Activated naive CD8-positive, alpha-beta T cell treated with anti-CD3 and anti-CD28 coated beads, Interleukin-2, amount 50 U/mL, for 16 hours (primary cell): Measurements from ENCODE around the gene TNFRSF18.
A peak's percentile ranks its signal among the peaks of the same experiment; 100 is the strongest.
"Not testable (repeated sequence)": the region's sequence is repeated elsewhere in the genome, so short reads cannot be mapped to it uniquely, and the experiment has no call there.

Source experiments
- DNase-seq: peaks from one replicate; pipeline ENCODE4 v3.0.0-alpha.2; 2020; ENCODE audit warnings: low read depth, low spot score

The TNFRSF18 gene, protein sequence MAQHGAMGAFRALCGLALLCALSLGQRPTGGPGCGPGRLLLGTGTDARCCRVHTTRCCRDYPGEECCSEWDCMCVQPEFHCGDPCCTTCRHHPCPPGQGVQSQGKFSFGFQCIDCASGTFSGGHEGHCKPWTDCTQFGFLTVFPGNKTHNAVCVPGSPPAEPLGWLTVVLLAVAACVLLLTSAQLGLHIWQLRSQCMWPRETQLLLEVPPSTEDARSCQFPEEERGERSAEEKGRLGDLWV

DNA sequence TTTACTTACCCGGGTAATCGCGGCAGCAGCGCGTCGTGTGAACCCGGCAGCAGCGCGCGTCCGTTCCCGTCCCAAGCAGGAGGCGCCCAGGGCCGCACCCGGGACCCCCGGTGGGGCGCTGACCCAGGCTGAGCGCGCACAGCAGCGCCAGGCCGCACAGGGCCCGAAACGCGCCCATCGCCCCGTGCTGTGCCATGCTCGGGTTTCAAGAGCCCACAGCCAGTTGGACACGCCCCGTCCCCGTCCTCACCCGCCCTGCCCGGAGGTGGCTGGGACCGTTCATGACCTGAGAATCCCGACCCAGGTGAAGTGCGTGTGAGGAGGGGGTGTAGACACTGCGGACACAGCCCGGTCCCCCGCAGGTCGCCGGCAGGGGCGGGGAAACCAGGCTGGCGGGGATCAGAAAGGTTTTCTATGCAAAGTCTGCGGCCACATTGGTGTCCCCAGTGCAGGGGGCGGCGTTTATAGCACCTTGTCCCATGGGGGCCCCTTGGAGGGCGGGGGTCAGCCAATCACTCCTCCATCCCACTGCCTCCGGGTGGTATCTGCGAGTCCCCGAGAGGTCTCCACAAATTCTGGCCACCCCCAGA is at the start of gene TNFRSF18:
Gene TNFRSF18 (minus strand): TSS at position 217 of the 590 bp plus-strand sequence. CDS start 21 bp downstream, at position 196.
- DNase-seq, result no peak

DNA sequence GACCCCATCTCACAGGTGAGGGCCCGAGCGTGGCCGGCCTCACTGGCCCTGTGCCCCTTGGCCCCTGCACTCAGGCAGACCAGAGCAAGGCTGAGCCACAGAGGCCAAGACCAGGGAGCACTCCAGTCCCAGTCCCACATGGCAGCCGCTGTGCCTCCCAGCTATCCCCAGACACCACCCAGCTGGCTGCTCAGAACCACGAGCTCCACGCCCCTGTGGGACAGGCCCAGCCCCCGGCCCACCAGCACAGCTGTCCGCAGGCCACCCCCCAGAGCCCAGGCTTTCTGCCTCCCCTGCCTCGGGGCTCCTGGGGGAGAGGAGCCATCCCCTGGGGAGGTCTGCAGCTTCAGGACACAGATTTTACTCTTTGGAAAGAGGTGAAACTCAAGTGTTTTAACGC is 49.2 kb upstream of the TNFRSF18 start:
- no peak for DNase-seq

DNA sequence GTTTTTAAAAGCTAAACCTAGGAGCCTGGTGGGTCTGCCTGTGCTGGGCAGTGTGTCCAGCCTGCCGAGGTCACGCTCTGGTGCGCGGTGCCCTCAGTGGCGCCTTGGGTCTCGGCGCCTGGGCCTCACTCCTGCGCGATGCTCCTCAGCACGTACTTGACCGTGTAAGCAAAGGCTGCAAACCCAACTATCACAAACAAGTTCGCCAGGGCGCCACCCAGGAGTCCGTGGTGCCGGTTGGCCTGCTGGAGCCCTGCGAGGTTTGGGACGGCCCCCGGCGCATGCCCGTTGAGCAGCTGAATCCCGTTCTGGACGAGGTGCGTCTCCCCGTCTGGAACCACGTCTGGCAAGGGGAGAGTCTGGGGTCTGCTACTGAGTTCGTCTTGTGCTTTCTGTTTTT is 48.7 kb upstream of the TNFRSF18 start:
- DNase-seq, result no peak

DNA sequence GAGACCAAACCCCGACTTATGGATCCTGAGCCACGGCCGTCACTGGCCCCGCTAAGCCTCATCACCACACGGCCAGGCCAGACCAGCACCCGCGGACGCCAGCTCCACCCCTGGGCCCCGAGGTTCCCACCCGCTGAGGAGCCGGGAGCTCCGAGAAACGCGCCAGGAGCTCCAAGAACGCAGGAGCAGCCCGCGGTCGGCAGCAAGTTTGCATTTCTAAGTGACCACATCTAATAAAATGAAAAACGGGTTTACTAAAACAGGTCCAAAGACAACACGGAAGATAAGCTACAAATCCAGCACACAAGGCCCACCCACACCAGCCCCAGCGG is 48.2 kb upstream of the TNFRSF18 start:
- DNase-seq, result no peak

DNA sequence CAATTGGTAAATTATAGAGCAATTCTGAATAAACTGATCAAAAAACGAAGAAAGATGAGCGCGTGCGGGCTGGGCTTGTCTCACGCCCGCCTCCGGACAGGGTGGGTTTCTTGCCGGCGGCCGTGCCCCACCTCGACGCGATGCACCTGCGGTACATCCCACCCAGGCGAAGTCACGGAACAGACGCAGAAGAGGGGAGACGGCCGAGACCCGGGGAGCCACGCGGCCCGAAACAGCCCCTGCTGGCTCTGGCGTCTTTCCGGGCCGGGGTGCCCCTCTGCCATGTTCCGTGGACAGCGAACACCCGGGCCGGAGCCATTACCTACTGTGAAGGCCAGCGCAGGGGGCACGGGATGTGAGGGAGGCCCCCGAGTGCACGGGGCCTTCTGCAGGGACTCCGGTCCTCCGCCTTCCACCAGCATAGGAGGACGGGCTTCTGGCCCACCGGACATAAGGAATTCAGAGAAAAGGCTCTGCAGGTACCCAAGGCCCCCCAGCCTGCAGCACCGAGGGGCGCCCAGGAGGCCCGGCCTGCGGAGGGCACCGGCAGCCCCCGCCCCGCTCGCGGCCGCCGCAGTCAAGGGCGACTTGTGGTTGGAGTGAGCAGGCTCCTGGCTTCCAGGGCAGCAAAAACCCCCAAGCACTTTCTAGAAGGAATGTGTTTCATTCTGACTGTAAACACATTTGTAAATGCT is 47.7 kb upstream of the TNFRSF18 start:
- no peak for DNase-seq

DNA sequence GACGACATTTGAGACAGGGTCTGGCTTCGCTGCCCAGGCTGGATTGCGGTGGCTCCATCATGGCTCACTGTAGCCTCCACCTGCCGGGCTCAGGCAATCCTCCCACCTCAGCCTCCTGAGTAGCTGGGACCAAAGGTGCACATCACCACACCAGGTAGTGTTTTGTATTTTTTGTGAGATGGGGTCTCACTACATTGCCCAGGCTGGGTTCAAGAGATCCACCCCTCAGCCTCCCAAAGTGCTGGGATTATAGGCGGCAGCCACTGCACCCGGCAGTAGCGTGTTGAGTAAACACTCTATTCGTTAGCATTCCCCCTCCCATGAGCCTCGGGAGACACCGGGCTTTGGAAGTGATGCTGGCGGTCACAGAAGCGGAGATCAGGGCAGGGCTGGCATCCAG is 46.9 kb upstream of the TNFRSF18 start:
- no peak for DNase-seq

DNA sequence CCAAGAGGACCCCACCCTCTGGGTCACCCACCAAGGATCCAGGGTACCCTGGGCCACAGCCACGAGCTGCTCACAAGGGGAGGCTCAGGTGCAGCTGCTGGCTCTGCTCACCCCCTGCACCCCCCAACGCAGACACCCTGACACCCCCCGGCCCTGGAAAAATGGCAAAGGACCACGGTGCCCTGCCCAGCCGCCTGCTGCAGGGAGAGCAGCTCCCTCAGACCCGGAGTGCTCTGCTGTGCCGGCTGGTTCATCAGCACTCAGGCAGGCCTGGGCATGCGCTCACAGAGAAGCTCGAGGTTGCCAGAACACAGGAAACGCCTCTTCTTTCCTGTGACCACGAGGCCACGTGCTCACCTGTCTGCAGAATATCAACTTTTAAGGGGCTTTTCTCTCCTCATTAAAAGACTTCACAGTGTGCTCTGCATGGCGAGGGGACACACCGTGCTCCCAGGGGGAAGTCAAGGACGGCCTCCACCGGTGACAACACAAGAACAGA is 44.4 kb upstream of the TNFRSF18 start:
- peak; percentile 31 for DNase-seq

DNA sequence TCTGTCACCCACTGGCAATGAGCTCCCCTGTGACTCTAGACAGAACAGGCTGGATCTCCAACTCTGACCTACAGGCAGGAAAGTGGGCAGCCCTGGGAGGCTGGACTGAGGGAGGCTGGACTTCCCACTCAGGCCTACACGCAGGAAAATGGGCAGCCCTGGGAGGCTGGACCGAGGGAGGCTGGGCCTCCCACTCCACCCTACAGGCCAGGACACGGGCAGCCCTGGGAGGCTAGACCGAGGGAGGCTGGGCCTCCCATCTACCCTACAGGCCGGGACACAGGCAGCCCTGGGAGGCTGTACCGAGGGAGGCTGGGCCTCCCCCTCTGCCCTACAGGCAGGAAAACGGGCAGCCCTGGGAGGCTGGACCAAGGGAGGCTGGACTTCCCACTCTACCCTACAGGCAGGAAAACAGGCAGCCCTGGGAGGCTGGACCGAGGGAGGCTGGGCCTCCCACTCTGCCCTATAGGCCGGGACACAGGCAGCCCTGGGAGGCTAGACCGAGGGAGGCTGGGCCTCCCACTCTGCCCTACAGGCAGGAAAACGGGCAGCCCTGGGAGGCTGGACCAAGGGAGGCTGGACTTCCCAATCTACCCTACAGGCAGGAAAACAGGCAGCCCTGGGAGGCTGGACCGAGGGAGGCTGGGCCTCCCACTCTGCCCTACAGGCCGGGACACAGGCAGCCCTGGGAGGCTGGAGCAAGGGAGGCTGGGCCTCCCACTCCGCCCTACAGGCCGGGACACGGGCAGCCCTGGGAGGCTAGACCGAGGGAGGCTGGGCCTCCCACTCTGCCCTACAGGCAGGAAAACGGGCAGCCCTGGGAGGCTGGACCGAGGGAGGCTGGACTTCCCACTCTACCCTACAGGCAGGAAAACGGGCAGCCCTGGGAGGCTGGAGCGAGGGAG is 41.9 kb upstream of the TNFRSF18 start:
- DNase-seq, result not testable (repeated sequence)

DNA sequence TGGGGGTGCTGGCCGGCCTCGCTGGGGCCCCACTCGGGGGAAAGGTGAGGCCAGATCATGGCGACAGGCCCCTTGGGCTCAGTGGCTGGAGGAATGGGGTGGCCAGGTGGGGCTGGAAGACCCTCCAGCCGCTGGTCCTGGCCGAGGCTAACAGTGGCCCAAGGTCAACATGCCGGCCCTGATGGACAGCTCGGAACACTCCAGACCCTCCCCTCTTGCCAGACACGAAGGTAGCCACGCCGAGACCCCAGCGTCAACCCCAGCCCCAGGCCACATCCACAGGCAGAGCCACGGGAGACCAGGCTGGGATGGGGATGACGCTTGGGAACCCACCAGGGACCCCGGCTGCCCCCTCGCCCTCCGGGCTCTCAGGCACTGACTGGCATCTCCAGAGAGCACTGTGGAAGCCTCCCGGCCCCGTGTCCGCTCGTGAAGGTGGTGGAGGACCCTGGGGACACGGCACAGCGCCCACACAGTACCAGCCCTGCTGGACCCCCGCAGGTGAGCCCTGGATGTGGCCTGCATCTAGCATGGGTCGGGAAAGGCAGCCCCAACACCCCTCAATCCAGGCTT is 41.0 kb upstream of the TNFRSF18 start:
- DNase-seq, result no peak

DNA sequence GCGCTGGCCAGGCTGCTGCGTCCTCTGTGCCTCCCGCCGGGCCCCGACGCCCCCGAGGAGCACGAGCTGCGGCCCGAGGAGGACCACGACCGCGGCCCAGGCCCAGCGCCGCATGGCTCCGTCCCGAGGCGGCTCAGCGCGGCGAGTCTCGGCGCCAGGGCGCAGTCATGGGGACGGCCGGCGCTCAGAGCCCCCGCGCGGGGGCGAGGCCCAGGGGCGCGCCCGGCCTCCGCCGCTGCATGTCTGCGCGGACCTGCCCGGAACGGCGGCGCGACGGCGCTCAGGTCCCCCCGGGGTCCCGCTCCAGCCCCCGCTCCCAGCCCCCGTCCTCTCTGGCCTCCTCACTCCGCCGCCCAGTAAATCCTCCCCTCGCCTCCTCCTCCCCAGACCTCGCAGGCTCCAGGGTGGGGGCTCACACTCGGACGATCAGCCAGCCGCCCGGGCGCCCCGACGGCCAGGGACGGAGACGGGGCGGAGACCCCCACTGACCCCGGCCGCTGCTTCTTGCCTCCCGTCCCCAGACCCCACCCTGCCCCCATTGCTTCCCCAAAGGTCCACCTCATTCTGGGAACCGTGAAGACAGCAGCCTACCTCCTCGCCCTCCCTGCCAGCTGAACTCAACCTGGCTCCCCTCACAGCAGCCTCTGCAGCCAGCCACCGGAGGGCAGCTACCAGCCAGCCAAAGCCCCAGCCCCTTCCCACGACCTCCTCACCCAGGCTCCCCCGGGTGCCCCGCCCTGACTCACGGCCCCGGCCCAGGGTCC is 40.4 kb upstream of the TNFRSF18 start, which contains the start of gene C1QTNF12:
Gene C1QTNF12 (minus strand): TSS at position 146 of the 764 bp plus-strand sequence. CDS start 32 bp downstream, at position 114.
- no peak for DNase-seq

DNA sequence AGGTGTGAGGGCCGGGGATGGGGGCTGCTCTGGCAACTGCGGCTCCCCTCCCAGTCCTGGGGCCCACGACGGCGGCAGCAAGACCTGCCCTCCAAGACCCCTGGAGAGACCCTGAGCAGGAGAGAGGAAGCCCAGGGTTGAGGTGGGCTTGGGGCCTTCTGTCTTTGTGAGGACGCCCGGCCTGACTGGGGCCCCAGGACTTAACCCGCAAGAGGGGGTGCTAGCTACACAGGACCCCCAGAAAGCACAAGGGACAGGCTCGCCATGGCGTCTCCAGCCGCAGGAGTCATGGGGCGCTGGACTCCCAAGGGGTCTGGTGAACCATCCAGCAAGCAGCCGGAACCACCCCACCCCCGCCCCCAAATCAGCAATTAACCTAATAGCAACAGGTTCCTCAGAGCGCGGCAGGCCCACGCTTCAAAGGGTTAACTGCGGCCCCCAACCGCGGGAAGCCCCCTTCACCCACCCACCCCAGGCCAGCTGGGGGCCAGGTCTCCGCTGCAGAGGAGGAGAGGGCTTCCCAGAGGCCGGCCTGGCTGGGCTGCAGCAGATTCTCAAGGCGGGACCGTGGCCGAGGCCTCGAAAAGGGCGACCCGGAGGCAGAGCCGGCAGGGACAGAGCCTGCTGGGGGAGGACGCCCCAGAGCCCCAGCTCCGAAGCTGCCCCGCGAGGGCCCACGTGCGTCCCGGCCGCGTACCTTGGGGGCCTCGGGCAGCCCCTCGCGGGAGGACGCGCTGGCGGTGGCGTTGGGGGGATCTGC is 39.6 kb upstream of the TNFRSF18 start:
- no peak for DNase-seq

DNA sequence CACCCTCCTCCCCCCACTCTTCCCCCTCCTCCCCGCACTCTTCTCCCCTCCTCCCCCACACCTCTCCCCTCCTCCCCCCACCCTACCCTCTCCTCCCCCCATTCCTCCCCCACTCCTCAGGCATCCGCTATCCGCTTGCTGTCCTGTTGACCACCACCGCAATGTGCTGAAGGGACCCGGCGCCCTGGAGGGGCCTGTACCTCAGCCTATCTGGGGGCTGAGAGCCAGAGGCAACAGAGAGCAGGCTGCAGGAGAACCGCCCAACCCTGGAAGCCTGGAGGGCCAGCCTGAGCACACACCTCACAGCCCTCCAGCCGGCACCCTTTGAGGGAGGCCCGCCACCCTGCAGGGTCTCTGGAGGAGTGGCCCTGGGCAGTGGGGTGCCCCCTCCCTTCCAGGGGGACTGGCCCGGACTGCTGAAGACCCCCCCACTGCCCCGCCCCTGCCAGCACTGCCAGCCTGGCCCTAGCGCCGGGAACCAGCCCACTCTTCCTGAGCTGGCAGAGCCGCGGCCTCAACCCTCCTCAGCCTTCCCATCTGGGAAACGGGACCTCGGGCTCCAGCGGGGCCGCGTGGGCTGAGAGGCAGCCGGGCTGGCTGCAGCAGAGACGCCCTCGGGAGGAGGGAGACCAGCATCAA is 38.9 kb upstream of the TNFRSF18 start:
- DNase-seq, result no peak

DNA sequence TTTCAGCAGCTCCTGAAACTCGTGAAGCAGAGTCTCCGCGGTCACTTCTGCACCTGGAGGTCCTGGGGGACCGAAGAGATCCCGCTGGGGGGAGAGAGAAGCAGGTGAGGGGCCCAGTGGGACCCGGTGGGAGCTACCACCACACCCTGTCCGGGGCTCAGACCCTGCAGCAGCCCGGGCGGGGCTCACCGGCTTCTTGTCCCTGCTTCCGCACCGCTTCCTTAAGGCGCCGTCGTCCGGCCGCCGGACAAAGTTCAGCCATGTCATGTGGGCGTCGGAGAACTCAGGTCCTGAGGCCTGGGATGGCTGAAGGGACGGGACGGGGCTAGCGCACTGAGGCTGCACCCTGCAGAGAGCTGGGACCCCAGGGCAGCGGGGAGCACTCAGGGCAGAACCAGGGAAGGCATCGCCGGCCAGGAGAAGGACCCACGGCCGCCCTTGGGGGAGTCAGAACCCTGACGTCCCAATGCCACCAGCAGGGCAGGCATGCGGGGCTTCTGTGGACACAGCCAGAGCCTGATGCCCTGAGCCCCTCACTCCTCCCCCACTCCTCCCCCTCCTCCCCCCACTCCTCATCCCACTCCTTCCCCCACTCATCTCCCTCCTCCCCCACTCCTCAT is 37.9 kb upstream of the TNFRSF18 start:
- DNase-seq, result no peak

DNA sequence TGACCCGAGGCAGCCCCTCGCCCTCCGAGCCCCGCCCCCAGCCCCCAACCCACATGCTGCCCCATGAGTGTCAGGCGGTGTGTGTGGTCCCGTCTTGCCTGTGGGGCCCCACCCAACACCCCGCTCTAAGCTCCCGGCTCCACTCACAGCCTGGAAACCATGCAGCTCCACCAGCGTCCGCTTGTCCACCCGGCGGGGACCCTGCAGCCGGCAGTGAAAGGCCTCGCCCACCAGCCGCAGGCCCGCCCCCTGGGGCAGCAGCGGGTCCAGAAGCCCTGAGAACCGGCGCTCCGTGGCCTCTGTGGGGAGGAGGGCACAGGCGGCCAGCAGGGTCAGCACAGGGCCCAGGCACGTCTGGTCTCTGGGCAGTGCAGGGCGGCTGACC is 37.4 kb upstream of the TNFRSF18 start:
- no peak for DNase-seq

DNA sequence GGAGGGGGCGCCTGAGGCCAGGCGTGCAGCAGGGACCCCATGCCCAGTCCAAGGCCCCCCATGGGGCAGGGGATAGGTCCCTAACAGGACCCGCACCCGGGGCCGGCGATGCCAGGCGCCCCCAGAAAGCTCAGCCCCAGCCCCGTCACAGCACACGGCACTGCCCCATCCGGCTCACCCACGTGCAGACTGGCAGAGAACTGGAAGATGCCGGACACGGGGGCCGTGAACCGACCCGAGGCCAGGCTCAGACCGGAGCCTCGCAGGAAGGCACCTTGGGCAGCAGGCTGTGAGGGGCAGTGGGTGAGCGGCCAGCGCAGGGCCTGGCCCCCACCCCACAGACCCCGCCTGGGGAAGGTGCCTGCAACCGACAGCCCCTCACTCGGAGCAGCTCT is 36.9 kb upstream of the TNFRSF18 start:
- no peak for DNase-seq

DNA sequence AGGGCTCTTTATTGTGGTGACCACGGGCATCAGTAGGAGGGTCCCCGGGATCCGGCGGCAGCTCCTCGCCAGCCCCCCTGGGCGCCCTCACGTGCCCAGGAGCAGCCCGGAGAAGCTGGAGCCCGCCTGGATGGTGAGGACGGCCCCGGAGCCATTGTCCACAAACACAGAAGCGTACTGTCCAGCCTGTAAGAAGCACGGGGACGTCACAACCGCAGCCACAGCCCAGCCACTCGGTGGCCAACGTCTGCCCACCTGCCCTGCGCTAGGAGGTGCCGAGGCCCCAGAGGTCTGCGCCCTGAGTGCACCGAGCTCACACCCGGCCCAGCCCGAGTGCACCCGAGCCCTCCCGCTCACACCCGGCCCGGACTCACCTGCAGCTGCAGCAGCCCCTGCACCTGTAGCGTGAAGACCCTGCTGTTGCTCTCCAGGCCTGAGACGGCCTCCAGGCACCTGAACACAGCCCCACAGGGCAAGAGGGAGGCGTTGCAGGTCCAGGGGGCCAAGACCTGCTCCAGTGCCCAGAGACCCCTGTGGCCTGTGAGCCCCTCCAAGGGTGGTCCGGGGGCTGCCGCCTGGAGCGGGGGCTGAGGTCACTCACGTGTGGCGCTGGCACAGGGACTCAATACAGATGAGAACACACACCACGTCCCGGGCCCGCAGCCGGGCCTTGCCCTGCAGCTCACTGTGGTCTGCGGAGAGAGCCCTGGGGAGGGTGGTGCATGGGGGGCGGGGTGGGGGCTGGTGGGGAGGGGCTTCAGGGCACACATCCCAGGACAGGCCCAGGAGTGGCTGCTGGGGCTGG is 36.3 kb upstream of the TNFRSF18 start:
- no peak for DNase-seq

DNA sequence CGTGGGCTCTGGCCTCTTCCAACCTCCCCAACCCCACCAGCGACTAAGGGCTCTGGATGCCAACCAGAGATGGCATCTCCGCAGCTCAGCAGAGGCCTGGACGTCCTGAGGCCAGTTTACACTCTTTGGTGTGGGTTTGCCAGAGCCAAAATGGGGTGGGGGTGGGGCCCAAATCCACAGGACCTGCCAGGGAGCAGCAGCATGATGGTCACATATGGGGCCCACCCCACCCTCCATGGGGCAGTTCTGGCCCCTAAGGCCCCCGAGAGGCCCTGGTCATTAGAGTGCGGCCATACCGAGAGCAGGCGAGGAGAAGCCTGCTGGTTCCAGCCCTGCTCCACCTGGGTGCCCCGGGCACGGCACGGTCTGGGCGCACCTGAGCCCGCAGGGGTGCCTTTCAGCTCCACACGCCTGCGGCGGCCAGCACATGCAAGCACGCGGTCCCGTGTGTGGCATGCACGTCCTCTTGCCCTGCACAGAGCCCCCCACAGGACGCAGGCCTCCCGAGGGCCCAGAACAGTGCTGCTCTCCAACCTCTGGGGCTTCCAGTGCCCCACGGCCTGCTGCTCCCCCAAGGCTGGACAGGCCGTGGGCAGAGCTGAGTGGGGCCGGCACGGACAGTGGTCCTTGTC is 35.3 kb upstream of the TNFRSF18 start:
- no peak for DNase-seq
